ENCODE results near the gene RNF157. TPM values are rescaled to one million over a fixed set of nuclear protein-coding genes. Genes with fewer than 3 reads are reported as not detected.

The RNF157 gene
- 0.27 TPM for total RNA-seq

DNA sequence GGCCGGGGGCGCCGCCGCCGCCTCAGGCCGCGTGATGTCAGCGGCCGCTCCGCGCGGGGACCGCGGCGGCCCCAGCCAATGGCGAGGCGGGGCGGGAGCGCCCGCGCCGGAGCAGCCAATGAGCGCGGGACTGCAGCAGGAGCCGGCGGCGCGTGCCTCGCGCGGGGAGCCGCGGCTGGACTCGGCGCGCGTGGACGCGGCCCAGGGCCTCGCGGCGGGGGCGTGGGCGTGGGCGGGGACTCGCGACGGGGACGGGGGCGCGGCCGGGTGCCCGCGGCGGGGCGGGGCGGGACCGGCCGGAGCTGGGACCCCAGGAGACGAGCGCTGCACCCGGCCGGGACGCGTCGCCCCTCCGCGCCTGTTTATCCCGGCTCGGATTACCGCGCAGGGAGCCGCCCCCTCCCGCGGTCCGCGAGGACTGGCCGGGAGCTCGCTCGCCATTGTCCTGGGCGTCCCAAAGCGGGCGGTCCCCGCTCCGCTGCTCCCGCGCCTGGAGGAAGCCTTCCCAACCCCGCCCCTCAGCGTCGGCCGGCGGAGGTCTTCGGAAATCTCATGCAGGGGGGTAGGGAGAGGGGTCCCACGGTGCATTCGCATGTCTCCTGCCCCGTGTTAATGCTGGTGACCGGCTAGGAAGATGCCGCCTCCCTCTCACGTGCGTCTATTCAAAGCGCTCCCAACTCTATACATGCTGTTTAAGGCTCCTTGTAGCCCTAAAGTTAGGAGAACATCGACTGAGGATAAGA, at the start of gene RNF157:
TSS of gene RNF157 (minus strand) at position 33 of the 743 bp plus-strand sequence. CDS start 253 bp downstream, outside the sequence.
- DNase-seq (ENCODE audit: low read depth in 2 of 3, low spot score in 2 of 3), result peak in 1 of 3 donors; percentile 34

DNA sequence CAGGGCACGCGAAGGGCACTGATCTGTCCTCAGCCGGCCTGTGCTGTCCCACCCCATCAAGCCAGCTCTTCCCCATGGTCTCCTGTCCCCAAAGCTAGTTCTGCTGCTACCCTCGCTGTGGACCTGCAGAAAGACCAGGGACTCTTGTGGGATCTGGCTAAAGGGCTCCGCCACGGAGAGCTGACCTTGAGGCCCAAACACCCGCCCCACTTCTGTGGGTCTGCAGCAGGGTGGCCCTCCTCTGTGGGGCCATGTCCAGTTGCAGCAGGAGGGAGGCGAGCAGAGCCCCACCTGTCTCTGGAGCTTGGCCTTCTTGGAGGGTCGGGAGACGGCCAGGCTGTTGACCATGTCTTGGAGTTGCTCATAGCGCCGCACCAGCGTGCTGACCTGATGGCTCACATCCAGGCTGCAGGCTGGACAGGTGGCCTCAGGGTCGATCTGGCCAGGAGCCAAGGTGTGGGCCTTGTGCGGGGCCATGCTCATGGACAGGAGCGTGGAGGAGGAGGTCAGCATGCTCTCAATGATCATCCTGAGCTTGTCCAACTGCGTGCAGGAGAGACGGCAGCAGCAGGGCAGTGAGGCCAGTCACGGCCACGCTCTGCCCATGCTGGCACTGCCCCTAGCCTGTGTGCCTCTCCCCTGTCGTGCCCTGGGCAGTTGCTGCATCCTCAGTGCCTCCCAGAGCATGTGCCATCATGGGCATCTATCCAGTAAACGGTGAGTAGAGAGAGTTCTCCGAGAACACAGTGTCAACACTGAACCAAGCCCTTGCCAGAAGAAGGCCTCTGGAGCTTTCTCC, 41.5 kb upstream of the RNF157 start:
- no peak for DNase-seq (ENCODE audit: low read depth in 2 of 3, low spot score in 2 of 3)

DNA sequence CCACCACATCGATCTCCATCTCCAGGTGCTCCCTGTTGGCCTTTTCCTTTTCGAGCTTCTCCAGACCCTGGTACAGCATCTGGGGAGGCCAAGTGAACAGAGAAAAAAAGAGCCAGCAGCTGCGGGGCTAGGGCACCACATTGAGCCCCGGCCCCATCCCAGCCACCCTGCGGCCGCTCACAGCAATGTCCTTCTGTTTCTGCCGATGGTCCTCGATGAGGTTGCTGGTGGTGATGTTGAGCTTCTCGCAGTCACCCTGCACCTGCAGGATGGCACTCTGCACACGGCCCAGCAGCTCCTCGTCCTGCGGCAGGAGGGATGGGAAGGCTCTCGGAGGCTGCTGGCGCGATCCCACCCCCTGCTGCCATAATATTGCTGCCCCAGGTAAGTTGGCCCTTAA, 40.4 kb upstream of the RNF157 start:
- no peak for DNase-seq (ENCODE audit: low read depth in 2 of 3, low spot score in 2 of 3)

DNA sequence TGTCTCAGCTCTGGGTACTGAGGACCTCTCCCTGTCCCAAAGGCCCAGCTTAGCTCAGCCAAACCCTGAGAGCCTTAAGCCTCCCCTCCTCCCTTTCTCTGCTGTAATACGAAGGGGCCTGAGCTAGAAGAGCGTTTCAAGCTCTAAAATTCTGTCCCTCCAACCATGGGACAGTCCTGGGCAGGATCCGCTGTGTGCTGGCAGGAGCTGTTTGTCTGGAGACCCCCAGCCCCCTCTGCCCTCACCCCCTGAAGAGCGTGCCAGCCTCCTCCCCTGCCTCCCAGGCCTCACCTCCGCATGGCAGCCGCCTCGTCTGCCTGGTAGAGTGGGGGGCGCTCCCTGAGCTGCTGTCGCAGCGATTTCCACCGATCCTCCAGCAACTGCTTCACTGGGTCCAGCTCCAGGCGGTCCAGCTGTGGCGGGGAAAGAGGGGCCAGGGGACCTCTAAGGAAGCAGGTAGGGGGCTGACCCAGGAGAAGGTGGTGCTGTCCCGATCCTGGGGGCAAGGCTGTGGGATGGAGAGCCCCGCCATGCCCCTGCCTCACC, 39.5 kb upstream of the RNF157 start:
- no peak for DNase-seq (ENCODE audit: low read depth in 2 of 3, low spot score in 2 of 3)

DNA sequence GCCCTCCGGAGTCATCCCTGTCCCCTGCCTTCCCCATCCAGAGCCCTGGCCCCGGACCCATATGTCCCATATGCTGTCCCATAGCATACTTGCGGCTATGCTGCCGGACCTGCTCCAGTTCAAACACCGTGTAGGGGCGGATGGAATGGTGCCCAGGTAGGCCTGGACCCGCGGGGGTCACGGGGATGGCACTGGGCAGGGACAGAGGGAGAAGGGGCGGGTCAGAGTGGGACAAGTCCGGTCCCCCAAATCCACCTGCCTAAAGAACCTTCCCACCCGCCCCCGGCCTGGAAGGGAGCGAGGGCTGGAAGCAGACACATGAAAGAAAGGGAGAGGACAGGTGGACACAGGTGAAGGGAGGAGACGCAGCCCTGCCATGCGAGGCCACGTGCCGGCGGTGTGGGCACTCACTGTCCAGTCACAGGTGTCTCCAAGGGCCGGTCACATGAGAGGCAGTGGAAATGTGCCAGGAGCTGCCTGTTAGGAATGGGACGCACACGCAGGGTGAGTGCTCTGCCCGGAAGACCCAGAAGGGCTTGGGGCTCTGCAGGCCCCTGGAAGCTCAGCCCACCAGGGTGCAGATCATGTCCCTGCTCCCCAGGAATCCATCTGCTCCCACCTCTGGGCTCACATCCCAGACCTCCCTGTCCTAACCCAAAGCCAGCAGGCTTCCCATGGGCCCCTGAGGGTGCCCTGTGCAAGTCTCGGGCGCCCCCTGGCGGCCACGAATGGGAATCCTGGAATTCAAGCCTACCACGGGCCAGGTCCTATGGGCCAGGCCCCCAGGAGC, 38.9 kb upstream of the RNF157 start:
- DNase-seq (ENCODE audit: low read depth in 2 of 3, low spot score in 2 of 3), result peak; percentile 72 to 84 (median 79)

DNA sequence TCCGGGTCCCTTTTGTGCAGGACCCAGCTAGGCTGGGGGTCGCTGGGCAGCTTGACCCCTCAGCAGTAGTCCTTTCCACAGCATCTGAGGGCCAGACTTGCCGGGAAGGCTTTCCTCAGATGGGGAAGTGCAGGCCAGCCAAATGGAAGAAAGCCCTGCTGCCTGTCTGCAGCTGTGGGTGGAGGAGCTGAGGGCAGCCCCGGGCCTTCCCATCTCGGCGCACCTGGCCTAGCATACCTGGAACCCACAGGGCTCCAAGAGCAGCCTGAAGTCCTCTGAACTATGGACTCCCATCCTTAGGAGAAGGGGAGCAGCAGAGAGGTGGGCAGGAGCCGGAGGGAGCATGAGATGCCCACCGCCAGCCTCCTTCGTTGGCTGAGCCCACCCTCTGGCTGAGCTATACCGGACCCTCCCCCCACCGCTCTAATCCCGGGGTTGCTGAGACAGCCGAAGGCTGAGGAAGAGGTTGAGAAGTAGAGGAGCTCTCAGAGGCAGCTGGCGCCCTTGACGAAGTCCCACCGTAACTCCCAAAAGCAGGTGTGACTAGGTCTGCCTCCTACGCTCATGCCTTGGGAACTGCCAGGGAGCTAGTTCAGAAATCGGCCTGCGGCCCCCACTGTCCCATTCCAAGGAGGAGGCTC, 38.1 kb upstream of the RNF157 start:
- DNase-seq (ENCODE audit: low read depth in 2 of 3, low spot score in 2 of 3), result no peak

DNA sequence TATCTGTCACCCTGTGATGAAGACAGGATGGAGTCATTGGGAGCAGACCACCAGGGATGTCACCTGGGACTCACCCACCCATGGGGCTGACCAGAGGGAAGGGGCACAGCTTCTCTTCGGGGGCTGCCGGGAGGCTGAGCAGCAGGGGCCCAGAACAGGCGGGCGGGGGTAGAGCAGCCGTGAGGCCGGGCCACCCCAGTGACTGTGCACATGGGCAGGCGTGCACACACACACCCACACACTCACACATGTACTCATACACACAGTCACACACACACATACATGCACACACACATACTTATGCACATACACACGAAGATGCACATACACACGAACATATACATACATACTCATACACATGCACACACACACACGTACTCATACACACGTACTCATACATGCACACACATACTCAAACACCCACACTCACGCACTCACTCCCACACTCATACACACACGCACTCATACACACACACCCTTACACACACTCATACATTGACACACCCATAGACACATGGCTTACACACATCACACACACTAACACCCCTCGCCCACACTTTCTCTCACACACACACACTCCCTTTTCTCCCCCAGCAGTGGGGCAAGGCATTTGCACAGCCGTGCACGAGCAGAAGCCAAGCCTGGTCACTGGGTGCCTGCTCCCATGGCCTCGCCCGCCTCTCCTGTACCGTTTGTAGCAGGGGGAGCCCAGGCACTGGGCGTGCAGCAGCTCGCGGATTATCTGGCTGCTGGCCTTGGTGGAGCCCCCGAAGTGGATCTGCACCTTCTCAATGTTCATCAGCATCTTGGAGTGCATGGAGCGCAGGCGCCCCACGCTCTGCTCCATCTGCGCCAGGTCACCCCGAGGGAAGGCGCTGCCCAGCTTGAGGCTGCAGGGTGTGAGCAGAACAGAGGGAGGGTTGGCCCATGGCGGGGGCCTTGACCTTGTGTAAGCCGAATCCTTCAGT, 37.3 kb upstream of the RNF157 start:
- DNase-seq (ENCODE audit: low read depth in 2 of 3, low spot score in 2 of 3), result no peak

DNA sequence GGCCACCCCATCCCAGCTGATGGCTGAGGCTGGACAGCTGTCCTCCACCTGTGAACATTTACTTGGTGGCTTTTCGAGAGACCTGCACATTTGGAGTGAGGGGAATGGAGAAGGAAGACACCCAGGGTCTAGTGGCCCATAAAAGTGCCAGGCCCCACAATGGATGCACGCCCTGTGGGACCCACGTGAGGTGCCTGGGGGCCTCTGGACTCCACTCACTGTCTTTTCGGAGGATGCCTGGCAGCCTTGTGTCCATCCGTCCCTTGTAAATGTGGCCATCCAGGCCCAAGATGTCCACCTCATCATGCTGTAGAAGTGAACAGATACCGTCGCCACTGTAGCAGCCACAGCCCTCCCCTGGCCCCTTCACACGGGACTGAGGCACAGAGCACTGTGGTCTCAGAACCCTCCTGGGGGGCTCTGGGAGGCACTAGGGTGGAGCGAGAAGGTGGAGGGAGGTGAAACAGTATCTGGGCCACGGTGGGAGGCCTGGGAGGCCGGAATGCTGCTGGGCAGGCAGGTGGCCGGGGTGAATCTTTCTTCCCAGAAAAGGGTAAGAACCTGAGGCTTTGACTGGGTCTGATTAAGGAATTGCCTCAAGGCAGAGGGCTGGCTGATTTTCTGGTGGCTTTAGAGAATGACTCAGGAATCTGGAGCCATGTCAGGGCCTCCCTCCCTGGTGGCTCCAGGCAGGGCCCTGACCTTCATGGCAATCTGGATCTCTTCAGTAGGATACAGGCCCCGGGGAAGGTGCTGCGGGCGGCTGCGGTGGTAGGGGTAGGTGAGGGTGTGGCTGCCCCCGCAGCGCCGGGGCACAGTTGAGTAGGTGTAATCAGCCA, 36.4 kb upstream of the RNF157 start:
- DNase-seq (ENCODE audit: low read depth in 2 of 3, low spot score in 2 of 3), result no peak

DNA sequence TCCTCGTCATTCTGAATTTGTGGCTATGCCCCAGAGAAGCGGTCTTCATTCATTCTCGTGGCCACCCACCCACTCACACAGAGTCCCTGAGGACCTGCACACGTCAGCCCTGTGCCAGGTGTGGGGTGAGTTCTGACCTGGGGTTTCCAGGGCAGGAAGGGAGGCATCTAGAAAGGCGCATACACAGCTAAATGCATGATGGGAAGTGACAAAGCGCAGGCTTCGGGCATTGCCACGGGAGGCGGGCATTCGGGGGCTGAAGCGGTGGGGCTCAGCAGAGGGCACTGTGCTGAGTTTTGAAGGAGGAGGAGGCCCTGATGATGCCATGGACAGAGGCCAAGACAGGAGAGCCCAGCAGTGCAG, 35.8 kb upstream of the RNF157 start:
- peak in 1 of 3 donors; percentile 22 for DNase-seq (ENCODE audit: low read depth in 2 of 3, low spot score in 2 of 3)

DNA sequence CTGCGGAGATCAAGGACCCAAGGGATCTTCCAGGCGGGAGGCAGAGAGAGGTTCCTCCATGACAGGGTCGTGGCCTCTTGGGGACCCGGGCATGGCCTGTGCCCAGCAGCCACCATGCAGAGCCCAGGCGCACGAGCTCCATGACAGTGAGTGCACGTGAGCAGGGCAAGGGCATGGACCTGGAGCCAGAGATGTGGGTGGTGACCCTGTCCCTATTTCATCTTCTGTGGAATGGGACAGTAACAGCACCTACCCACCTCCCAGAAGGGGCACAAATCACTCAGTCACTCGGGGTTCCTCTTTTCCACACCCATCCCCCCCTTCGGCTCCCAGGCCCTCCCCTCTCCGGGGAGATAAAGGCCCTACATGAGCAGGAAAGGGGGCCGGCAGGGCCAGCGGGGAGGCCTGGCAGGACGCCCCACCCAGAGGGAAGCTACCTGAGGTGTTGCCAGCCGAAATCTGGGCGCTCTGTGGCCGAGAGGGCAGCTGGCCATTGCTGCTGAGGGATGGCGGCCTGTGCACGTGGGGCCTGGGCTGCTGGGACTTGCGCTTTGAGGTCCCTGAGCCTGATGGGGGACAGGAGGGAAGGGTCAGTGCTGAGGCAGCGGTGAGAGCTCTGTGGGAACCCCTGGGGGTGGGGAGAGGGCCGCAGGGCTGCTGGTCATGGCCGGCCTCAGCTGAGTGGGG, 35.2 kb upstream of the RNF157 start:
- DNase-seq (ENCODE audit: low read depth in 2 of 3, low spot score in 2 of 3), result no peak

DNA sequence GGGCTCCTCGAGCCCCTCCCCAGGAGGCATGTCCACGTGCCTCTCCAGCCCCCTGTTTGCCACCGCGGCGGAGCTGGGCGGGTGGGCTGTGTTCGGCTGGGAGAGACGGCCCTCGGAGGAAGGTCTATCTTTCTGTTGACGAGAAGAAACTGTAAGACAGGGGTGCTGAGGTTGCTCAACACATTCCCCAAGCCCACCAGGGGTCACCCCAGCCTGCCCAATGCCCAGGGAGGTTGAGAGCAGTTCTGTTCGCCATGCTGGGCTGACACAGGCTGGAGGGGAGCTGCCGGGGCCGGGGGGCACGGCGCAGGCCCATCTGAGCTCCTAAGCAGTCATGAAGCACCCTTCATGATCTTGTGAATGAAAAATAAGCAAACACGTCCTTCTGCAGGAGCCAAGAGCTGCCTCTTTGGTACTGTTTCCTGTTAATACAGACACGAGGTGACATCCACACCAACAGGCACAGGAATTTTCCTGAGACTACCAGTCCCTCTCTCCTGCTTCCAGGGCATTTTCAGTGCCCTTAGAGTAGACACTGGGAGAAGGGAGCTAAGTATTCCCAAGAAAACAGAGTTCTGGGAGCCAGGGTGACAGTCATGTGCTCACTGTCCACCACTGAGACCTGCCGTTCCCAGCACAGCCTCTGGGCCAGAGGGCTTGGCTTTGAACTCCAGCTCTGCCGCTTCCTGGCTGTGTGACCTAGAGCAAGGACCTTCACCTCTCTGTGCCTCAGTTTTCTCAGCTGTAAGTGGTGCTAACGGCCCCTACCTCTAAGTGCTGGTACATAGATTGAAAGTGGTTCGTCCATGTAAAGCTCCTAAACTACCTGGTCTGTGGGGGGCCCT, 34.0 kb upstream of the RNF157 start:
- DNase-seq (ENCODE audit: low read depth in 2 of 3, low spot score in 2 of 3), result no peak

DNA sequence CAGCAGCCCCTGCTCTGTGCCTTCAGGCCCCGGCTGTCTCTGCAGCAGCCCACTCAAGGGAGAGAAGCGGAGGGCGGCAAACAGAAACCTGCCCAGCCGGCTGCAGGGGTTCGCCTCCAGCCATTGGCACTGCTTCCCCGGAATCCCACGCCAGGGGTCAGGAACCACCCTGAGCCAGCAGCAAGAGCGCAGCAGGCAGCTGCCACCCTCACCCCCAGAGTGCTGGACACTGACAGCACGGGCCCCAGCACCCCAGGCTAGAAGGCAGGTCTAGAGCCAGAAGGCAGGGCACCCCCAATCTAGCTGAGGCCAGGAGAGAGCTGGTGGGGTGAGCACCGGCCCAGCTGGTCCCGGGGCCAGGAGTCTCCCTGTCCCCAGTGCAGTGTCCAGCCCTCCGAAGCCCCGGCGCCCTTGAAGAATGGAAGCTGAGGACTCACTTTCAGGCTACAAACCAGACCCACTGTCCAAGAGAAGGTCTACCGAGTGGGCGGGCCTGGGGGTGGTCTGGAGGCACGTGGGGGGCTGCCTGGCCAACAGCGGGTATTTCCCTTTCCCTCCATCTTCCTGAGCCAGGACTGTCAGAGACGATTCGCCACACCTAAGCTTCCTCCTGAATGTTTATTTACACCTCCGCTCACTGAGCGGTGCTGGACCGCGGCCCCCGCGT, 33.3 kb upstream of the RNF157 start:
- DNase-seq (ENCODE audit: low read depth in 2 of 3, low spot score in 2 of 3), result no peak

DNA sequence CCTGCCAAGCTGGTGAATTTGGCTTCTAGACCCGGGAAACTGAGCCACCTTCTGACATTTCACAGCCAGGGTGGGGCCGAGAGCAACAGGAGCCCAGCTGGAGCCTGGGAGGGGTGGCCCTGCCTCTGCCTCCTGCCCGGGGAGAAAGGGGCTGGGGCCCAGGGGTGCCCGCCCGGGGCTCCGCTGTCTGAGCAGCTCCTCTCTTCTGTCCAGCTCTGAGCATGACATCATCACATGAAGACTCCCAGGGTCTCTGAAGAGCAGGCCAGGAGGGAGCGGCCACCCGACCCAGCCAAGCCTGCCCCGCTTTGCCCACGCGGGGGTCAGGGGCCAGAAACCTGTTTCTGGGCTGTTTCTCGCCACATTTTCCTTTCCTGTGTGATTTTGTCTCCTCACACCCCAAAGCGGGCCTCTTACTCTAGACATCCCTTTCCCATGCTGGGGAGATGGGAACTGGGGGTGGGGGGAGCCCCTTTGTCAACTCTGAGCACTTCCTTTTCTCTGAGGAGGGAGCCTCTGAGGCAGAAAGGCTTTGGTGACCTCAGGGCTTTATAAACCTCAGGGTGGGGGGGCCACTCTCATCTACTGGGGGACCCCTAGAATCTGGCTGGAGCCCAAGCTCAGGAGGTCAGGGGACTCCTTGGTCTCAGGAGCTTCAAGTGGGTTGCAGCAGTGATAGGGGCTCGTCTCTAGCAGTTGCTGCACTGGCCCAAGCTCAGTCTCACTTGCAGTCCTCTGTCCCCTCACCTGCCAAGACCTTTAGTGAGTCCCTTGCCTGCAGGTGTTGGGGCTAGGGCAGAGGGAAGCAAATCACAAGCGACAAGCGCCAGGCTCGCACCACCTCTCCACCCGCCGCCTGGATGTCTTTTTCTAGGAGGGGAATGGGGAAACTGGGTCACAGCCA, 32.5 kb upstream of the RNF157 start:
- no peak for DNase-seq (ENCODE audit: low read depth in 2 of 3, low spot score in 2 of 3)

DNA sequence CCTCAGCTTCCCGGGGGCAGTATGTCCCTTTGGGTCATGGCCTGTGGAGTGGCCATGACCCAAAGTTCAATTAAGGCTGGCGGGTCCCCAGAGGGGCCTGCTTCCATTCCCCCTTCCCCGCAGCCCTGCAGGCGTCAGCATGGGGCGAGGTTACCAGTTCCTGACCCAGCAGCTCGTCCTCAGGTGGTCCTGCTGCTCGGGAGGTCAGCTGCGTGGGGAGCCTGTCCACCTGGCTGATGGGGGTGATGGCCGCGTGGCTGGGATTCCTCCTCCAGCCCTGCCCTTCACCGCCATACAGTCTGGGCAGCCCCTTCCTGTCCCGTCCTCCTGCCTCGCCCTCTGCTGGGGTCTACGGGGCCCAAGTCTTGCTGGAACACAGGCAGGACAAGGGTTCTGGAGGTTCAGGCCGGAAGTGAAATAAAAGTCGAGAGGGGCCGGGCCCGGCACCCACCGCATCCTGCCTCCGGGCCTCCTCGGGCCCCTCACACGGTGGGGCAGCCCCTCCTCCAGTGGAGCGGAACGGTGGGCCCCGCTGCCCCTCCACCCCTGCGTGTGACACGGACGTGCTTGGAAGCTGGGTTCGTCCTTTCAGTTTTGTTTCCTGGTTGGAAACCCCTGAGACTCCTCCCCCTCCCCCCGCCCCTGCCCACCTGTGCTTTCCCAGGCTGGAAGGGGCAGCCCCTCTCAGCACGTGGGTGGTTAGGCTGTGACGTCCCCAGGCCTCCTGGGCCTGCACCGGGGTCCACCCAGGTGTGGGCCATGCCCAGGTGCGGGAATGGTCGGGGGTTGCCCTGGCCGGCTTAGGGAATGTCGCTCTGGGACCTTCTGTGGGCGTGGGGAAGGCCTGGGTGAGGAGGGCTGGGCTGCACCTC, 31.6 kb upstream of the RNF157 start:
- peak in 2 of 3 donors; percentile 68 to 69 for DNase-seq (ENCODE audit: low read depth in 2 of 3, low spot score in 2 of 3)

Data from hematopoietic multipotent progenitor cell (in vitro differentiated cells).